Stimulated activated CD8-positive, alpha-beta memory T cell treated with anti-CD3 and anti-CD28 coated beads, Interleukin-4, amount 100 ng/mL, for 4 hours (primary cell): ENCODE measurements around the gene ZBTB17.
"Not testable (repeated sequence)": the region's sequence is repeated elsewhere in the genome, so short reads cannot be mapped to it uniquely, and the experiment has no call there.

ENCODE experiments used
- DNase-seq, 2 donors: peaks; one replicate each; pipeline ENCODE4 v3.0.0-alpha.2; 2020; ENCODE audit warnings: low read depth in 2 of 2, low spot score in 1 of 2

Gene ZBTB17

GRCh38 chr1:15937146-15937545 is 38.8 kb downstream of the ZBTB17 start:
- no peak for DNase-seq

- DNase-seq: no peak
Measured at GRCh38 chr1:15936025-15936424, 39.9 kb downstream of the ZBTB17 start.

- no peak for DNase-seq
Measured at GRCh38 chr1:15935056-15935950, 40.6 kb downstream of the ZBTB17 start.

GRCh38 chr1:15934211-15935055 is 41.5 kb downstream of the ZBTB17 start:
- no peak for DNase-seq

- DNase-seq: no peak
Measured at GRCh38 chr1:15933684-15934083, 42.2 kb downstream of the ZBTB17 start.

GRCh38 chr1:15932612-15933011 is 43.3 kb downstream of the ZBTB17 start:
- no peak for DNase-seq

- no peak for DNase-seq
Measured at GRCh38 chr1:15931884-15932283, 44.0 kb downstream of the ZBTB17 start.

GRCh38 chr1:15931401-15931800 is 44.5 kb downstream of the ZBTB17 start:
- DNase-seq: no peak

GRCh38 chr1:15928971-15929965 is 46.6 kb downstream of the ZBTB17 start:
- no peak for DNase-seq

- not testable (repeated sequence) for DNase-seq
Measured at GRCh38 chr1:15926448-15926847, 49.5 kb downstream of the ZBTB17 start.

GRCh38 chr1:15923241-15923640 is 52.7 kb downstream of the ZBTB17 start:
- DNase-seq: no peak

GRCh38 chr1:15918962-15919715 is 56.8 kb downstream of the ZBTB17 start:
- peak in 1 of 2 donors; percentile 55 for DNase-seq

GRCh38 chr1:15916916-15917315 is 59.0 kb downstream of the ZBTB17 start:
- no peak for DNase-seq

GRCh38 chr1:15916417-15916816 is 59.5 kb downstream of the ZBTB17 start:
- no peak for DNase-seq

GRCh38 chr1:15915991-15916390 is 59.9 kb downstream of the ZBTB17 start:
- DNase-seq: no peak

GRCh38 chr1:15913607-15914006 is 62.3 kb downstream of the ZBTB17 start:
- DNase-seq: not testable (repeated sequence)

- no peak for DNase-seq
Measured at GRCh38 chr1:15911927-15912326, 64.0 kb downstream of the ZBTB17 start.

- no peak for DNase-seq
Measured at GRCh38 chr1:15911141-15911540, 64.8 kb downstream of the ZBTB17 start.

GRCh38 chr1:15908597-15908996 is 67.3 kb downstream of the ZBTB17 start:
- DNase-seq: no peak

- no peak for DNase-seq
Measured at GRCh38 chr1:15902882-15903281, 73.0 kb downstream of the ZBTB17 start.
